HepG2 (cell line): Measurements from ENCODE around the gene GRAMD4. TPM values are rescaled to one million over a fixed set of nuclear protein-coding genes. Genes with fewer than 3 reads are reported as not detected.

Experiments used
- CHCHD3 ChIP-seq: sonication (generic); formaldehyde crosslinking; IDR thresholded peaks from 2 replicates; pipeline ENCODE4 v1.8.0; 2022; ENCODE audit warnings: mild to moderate bottlenecking, missing genetic modification reagents, moderate library complexity
- NFATC3 ChIP-seq: sonication (generic); formaldehyde crosslinking; IDR thresholded peaks from 2 replicates; pipeline ENCODE4 v1.5.1; 2020; ENCODE audit warnings: mild to moderate bottlenecking, missing genetic modification reagents
- SRSF9 ChIP-seq: fragments of 200-400 bp; formaldehyde crosslinking; IDR thresholded peaks from 2 replicates; pipeline ENCODE4 v1.6.1; 2018; ENCODE audit warnings: borderline replicate concordance, mild to moderate bottlenecking, low read depth, low read length; ENCODE audit not compliant: insufficient read depth, poor library complexity, severe bottlenecking
- ZFP62 ChIP-seq: sonication (generic); formaldehyde crosslinking; IDR thresholded peaks from 2 replicates; pipeline ENCODE4 v1.4.0; 2020; ENCODE audit warnings: missing genetic modification reagents
- ZNF317 ChIP-seq: sonication (generic); formaldehyde crosslinking; IDR thresholded peaks from 2 replicates; pipeline ENCODE4 v1.5.0; 2020; ENCODE audit warnings: mild to moderate bottlenecking, missing genetic modification reagents
- ZNF766 ChIP-seq: sonication (generic); formaldehyde crosslinking; IDR thresholded peaks from 2 replicates; pipeline ENCODE4 v1.5.0; 2020; ENCODE audit warnings: missing genetic modification reagents, borderline replicate concordance
- ZSCAN29 ChIP-seq: sonication (generic); formaldehyde crosslinking; conservative IDR thresholded peaks from 2 replicates; pipeline ENCODE4 v1.4.0; 2020; ENCODE audit warnings: mild to moderate bottlenecking, missing genetic modification reagents
- ZSCAN30 ChIP-seq: sonication (generic); formaldehyde crosslinking; IDR thresholded peaks from 2 replicates; pipeline ENCODE4 v1.5.0; 2020; ENCODE audit warnings: mild to moderate bottlenecking, missing genetic modification reagents
- polyA plus RNA-seq, 8 experiments: library from polyadenylated mRNA; depleted of rRNA in 3 of 8; stranded (reverse) in 7 of 8; unstranded in 1 of 8; fragments of >200 nt; fragmentation: Illumina TruSeq in 4 of 8; extraction: Trizol in 4 of 8; gene quantifications; 2 replicates each; pipeline versions ENCODE4 v1.2.1 to v1.2.3, GENCODE V29; 2011 to 2016; ENCODE audit warnings: low read depth in 4 of 8, missing spikeins in 1 of 8, mixed read lengths in 1 of 8; ENCODE audit not compliant: insufficient read depth in 1 of 8
- total RNA-seq, 5 experiments: library from RNA; depleted of rRNA; stranded (reverse); fragments of >200 nt; fragmentation: Illumina TruSeq; extraction: Trizol; gene quantifications; 2 replicates each; pipeline ENCODE4 v1.2.3, GENCODE V29; 2016; ENCODE audit warnings: low read depth in 1 of 5
- TF ChIP-seq, protein P1 (sequence below), 2 experiments: IDR thresholded peaks; 2 replicates each; pipeline ENCODE4 v1.6.1; 2011 to 2012; ENCODE audit warnings: low read length in 2 of 2, borderline replicate concordance in 1 of 2, low read depth in 1 of 2, mild to moderate bottlenecking in 1 of 2, moderate library complexity in 1 of 2
- TF ChIP-seq, protein P2 (sequence below): sonication (generic); formaldehyde crosslinking; IDR thresholded peaks from 2 replicates; pipeline ENCODE4 v1.4.0; 2020; ENCODE audit warnings: mild to moderate bottlenecking, missing genetic modification reagents, borderline replicate concordance
- TF ChIP-seq, protein P3 (sequence below): IDR thresholded peaks from 2 replicates; pipeline ENCODE4 v1.6.1; 2012; ENCODE audit warnings: inconsistent platforms

Gene GRAMD4
- total and polyA plus RNA-seq, 2 of the 13 experiments (the other 11 are each of a cell fraction or from before 2014, with no cell fraction given) = 15.2 to 15.7 TPM

DNA sequence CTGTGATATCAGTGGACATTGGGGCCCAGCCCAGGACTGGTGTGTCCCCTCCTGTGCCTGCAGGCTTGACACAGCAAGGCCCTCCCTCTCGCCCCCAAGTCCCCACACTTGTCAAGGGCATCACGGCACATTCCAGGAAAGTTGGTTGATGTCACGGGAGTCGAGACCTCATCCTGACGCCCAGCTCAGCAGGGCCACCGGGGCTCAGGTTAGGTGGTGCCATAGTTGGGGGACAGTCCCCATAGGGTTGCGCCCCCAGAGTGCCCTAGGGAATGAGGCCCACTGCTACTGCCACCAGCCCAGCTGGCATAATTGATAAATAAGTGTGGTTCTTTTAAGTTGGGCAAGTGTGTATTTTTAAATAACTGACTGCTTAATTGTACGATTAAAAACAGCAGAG is 28.3 kb upstream of the GRAMD4 start (continued):
- TF ChIP-seq SRSF9 (no peak), ZFP62 (no peak), ZSCAN30 (no peak), CHCHD3 (CRISPR knock-in tag) (no peak), ZNF766 (CRISPR knock-in tag) (no peak), ZSCAN29 (no peak), ZNF317 (CRISPR knock-in tag) (no peak), NFATC3 (CRISPR knock-in tag) (no peak)
- TF ChIP-seq, protein P1, sequence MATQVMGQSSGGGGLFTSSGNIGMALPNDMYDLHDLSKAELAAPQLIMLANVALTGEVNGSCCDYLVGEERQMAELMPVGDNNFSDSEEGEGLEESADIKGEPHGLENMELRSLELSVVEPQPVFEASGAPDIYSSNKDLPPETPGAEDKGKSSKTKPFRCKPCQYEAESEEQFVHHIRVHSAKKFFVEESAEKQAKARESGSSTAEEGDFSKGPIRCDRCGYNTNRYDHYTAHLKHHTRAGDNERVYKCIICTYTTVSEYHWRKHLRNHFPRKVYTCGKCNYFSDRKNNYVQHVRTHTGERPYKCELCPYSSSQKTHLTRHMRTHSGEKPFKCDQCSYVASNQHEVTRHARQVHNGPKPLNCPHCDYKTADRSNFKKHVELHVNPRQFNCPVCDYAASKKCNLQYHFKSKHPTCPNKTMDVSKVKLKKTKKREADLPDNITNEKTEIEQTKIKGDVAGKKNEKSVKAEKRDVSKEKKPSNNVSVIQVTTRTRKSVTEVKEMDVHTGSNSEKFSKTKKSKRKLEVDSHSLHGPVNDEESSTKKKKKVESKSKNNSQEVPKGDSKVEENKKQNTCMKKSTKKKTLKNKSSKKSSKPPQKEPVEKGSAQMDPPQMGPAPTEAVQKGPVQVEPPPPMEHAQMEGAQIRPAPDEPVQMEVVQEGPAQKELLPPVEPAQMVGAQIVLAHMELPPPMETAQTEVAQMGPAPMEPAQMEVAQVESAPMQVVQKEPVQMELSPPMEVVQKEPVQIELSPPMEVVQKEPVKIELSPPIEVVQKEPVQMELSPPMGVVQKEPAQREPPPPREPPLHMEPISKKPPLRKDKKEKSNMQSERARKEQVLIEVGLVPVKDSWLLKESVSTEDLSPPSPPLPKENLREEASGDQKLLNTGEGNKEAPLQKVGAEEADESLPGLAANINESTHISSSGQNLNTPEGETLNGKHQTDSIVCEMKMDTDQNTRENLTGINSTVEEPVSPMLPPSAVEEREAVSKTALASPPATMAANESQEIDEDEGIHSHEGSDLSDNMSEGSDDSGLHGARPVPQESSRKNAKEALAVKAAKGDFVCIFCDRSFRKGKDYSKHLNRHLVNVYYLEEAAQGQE (IDR thresholded peaks at IDR 0.05; ENCODE audit: borderline replicate concordance in 1 of 2, low read depth in 1 of 2, low read length in 2 of 2) = no peak
- TF ChIP-seq, protein P2, sequence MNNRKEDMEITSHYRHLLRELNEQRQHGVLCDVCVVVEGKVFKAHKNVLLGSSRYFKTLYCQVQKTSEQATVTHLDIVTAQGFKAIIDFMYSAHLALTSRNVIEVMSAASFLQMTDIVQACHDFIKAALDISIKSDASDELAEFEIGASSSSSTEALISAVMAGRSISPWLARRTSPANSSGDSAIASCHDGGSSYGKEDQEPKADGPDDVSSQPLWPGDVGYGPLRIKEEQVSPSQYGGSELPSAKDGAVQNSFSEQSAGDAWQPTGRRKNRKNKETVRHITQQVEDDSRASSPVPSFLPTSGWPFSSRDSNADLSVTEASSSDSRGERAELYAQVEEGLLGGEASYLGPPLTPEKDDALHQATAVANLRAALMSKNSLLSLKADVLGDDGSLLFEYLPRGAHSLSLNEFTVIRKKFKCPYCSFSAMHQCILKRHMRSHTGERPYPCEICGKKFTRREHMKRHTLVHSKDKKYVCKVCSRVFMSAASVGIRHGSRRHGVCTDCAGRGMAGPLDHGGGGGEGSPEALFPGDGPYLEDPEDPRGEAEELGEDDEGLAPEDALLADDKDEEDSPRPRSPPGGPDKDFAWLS (CRISPR knock-in tag) = no peak
- TF ChIP-seq, protein P3, sequence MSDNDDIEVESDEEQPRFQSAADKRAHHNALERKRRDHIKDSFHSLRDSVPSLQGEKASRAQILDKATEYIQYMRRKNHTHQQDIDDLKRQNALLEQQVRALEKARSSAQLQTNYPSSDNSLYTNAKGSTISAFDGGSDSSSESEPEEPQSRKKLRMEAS = no peak
